Ishikawa (cell line): ENCODE measurements around the gene R3HDML.

ENCODE experiments used
- CEBPB ChIP-seq: IDR thresholded peaks from 2 replicates; pipeline ENCODE4 v1.6.1; 2012
- CREB1 ChIP-seq: IDR thresholded peaks from 2 replicates; pipeline ENCODE4 v1.6.1; 2012; ENCODE audit warnings: low read depth
- EGR1 ChIP-seq: IDR thresholded peaks from 2 replicates; pipeline ENCODE4 v1.6.1; 2012
- EP300 ChIP-seq: IDR thresholded peaks from 2 replicates; pipeline ENCODE4 v1.6.1; 2012; ENCODE audit warnings: borderline replicate concordance
- FOXM1 ChIP-seq: IDR thresholded peaks from 2 replicates; pipeline ENCODE4 v1.6.1; 2012; ENCODE audit warnings: low read depth, borderline replicate concordance
- MAX ChIP-seq: IDR thresholded peaks from 2 replicates; pipeline ENCODE4 v1.6.1; 2012
- NFIC ChIP-seq: IDR thresholded peaks from 2 replicates; pipeline ENCODE4 v1.6.1; 2012
- RAD21 ChIP-seq: IDR thresholded peaks from 2 replicates; pipeline ENCODE4 v1.6.1; 2012; ENCODE audit warnings: low read depth
- REST ChIP-seq: IDR thresholded peaks from 2 replicates; pipeline ENCODE4 v1.6.1; 2012; ENCODE audit warnings: low read depth, mild to moderate bottlenecking
- TAF1 ChIP-seq: IDR thresholded peaks from 2 replicates; pipeline ENCODE4 v1.6.1; 2012; ENCODE audit warnings: low read depth, mild to moderate bottlenecking
- TCF12 ChIP-seq: IDR thresholded peaks from 2 replicates; pipeline ENCODE4 v1.6.1; 2012; ENCODE audit warnings: low read depth
- TEAD4 ChIP-seq: IDR thresholded peaks from 2 replicates; pipeline ENCODE4 v1.6.1; 2012
- USF1 ChIP-seq: IDR thresholded peaks from 2 replicates; pipeline ENCODE4 v1.6.1; 2012
- YY1 ChIP-seq: IDR thresholded peaks from 2 replicates; pipeline ENCODE4 v1.6.1; 2012; ENCODE audit warnings: low read depth
- ZBTB7A ChIP-seq: IDR thresholded peaks from 2 replicates; pipeline ENCODE4 v1.6.1; 2012; ENCODE audit warnings: low read depth

The R3HDML gene

GRCh38 chr20:44360221-44360620, 23.4 kb downstream of the R3HDML start:
- no peak for TF ChIP-seq USF1
- no peak for TF ChIP-seq EP300

DNA sequence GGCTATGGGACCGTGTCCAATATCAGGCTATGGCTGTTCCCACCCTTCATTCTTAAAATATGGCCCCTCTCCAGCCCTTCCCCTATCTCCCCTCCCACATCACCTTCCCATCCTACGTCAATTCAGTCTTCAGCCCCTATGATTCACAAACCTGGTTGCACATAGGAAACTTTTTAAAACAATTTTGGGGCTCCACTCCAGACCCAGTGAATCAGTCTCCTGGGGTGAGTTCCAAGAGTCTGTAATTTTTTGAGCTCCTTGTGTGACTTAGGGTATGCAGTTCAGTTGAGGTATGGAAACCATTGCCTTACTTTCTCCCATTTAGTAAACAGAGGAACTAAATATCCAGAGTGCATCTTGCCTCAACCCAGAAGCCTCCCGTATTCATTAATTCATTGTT, 24.2 kb downstream of the R3HDML start:
- no peak for TF ChIP-seq NFIC
- TF ChIP-seq RAD21: no peak
- no peak for TF ChIP-seq CREB1
- TF ChIP-seq CEBPB: no peak
- TF ChIP-seq EP300: no peak
- no peak for TF ChIP-seq ZBTB7A

DNA sequence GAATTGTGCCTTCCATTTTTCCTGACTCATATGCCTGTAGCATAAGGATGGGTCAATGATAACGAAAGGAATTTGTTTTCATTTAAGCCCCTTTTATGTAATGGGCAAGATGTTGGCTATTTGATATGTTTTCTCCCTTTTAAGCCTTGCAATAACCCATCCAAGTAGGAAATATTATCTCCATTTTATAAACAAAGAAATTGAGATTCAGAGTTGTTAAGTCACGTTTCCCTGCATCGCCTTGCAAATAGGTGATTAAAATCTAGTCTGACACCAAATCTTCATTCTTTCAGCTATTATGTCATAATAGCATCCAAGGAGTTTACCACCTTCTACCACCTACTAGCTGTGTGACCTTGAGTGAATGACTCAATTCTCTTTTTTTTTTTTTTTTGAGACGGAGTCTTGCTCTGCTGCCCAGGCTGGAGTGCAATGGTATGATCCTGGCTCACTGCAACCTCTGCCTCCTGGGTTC, 25.7 kb downstream of the R3HDML start:
- TF ChIP-seq CEBPB: no peak
- no peak for TF ChIP-seq EP300
- TF ChIP-seq MAX: no peak
- TF ChIP-seq USF1: no peak
- no peak for TF ChIP-seq TAF1
- no peak for TF ChIP-seq CREB1
- no peak for TF ChIP-seq TEAD4
- no peak for TF ChIP-seq RAD21
- no peak for TF ChIP-seq FOXM1
- TF ChIP-seq TCF12: no peak

DNA sequence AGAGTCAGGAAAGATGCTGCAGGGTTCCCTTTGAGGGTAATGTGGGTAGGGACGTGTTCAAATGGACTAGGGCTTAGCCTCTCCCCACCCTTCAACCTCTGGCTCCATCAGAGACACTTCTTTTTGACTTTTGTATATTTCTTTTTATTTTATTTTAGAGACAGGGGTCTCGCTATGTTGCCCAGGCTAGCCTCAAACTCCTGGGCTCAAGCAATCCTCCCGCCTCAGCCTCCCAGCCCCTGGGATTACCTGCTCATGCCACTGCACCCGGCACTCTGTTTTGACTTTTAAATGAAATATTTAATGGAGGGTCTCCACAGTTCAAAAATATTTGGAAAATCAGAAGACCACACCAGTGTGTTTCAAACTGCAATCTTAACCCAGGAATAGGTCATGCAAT, 27.2 kb downstream of the R3HDML start:
- TF ChIP-seq YY1: no peak
- TF ChIP-seq EP300: no peak
- no peak for TF ChIP-seq MAX

GRCh38 chr20:44364780-44365179, 27.9 kb downstream of the R3HDML start:
- TF ChIP-seq CEBPB: no peak
- no peak for TF ChIP-seq CREB1
- no peak for TF ChIP-seq REST
- no peak for TF ChIP-seq TCF12
- no peak for TF ChIP-seq EGR1
- TF ChIP-seq TEAD4: no peak
- no peak for TF ChIP-seq FOXM1
- no peak for TF ChIP-seq EP300
- TF ChIP-seq MAX: no peak
- TF ChIP-seq USF1: no peak
- no peak for TF ChIP-seq ZBTB7A

- TF ChIP-seq TEAD4: no peak
- no peak for TF ChIP-seq REST
- TF ChIP-seq EP300: no peak
- TF ChIP-seq YY1: no peak
- TF ChIP-seq TAF1: no peak
Measured at GRCh38 chr20:44367746-44368145, 30.9 kb downstream of the R3HDML start.
